Measurements from ENCODE around the gene INO80. TPM values are rescaled to one million over a fixed set of nuclear protein-coding genes. Genes with fewer than 3 reads are reported as not detected.

Gene INO80
- total RNA-seq, 2 experiments from 2014 or later: 23.8 to 28.1 TPM

GRCh38 chr15:40992241-40992741 lies 123.8 kb downstream of the INO80 start:
- DNase-seq (no peak), ATAC-seq (no peak)
- ChIA-PET POLR2A (interaction anchor here (0.8 to 1.1 kb wide), 3 partner anchors 9 to 134 kb away, joined by 3 to 4 read pairs (median 4); no protein-coding TSS in a partner anchor), CTCF (interaction anchor here (0.9 to 1.7 kb wide), 4 partner anchors 9 to 98 kb away, joined by 3 to 4 read pairs (median 3); partner anchors contain the start of gene VPS18)
- H3K27me3 Mint-ChIP-seq (ENCODE audit: low read depth): no peaks in the 10 kb centered on the region
- H3K9me3 Mint-ChIP-seq (ENCODE audit: insufficient read depth): no peaks in the 10 kb centered on the region
- H3K4me3 Mint-ChIP-seq: no peak overlapping the region
- peaks cover 10% of the 10 kb centered on the region for H3K4me1 Mint-ChIP-seq (ENCODE audit: low read depth)
- no peak overlapping the region for H3K27ac Mint-ChIP-seq
- H3K36me3 Mint-ChIP-seq (ENCODE audit: low read depth): peaks cover 39% of the 10 kb centered on the region

- Mint-ChIP-seq H3K4me3 (no peak overlapping the region), H3K36me3 (ENCODE audit: low read depth) (peaks cover 40% of the 10 kb centered on the region), H3K4me1 (ENCODE audit: low read depth) (peaks cover 10% of the 10 kb centered on the region), H3K27me3 (ENCODE audit: low read depth) (no peaks in the 10 kb centered on the region), H3K9me3 (ENCODE audit: insufficient read depth) (no peaks in the 10 kb centered on the region), H3K27ac (peak overlapping the region; percentile 36)
- ATAC-seq (no peak), DNase-seq (no peak)
- CTCF ChIA-PET: interaction anchor here (0.9 to 1.3 kb wide), 4 partner anchors 8 to 83 kb away, joined by 3 to 4 read pairs (median 3); no protein-coding TSS in a partner anchor
- POLR2A ChIA-PET: interaction anchor here (1.1 kb wide), 1 partner anchor 8 kb away, joined by 3 read pairs; no protein-coding TSS in a partner anchor
Observed at GRCh38 chr15:40991355-40991754, 124.7 kb downstream of the INO80 start.

- H3K4me1 Mint-ChIP-seq (ENCODE audit: low read depth): peaks cover 8% of the 10 kb centered on the region
- no peak overlapping the region for H3K27ac Mint-ChIP-seq
- DNase-seq (no peak), ATAC-seq (no peak)
- POLR2A ChIA-PET: no interaction called here
- CTCF ChIA-PET: interaction anchor here (1.0 to 1.1 kb wide), 2 partner anchors 25 to 60 kb away, joined by 3 to 4 read pairs; no protein-coding TSS in a partner anchor
- no peaks in the 10 kb centered on the region for H3K27me3 Mint-ChIP-seq (ENCODE audit: low read depth)
- H3K4me3 Mint-ChIP-seq: no peak overlapping the region
- peaks cover 39% of the 10 kb centered on the region for H3K36me3 Mint-ChIP-seq (ENCODE audit: low read depth)
- no peaks in the 10 kb centered on the region for H3K9me3 Mint-ChIP-seq (ENCODE audit: insufficient read depth)
Observed at GRCh38 chr15:40990789-40991188, 125.3 kb downstream of the INO80 start.

- no peak for DNase-seq
- no peak for ATAC-seq
- Mint-ChIP-seq H3K9me3 (ENCODE audit: insufficient read depth) (no peaks in the 10 kb centered on the region), H3K27ac (no peak overlapping the region), H3K4me3 (no peak overlapping the region), H3K36me3 (ENCODE audit: low read depth) (peaks cover 35% of the 10 kb centered on the region), H3K27me3 (ENCODE audit: low read depth) (no peaks in the 10 kb centered on the region), H3K4me1 (ENCODE audit: low read depth) (peaks cover under 1% of the 10 kb centered on the region)
- POLR2A ChIA-PET: no interaction called here
- CTCF ChIA-PET: interaction anchor here (1.0 to 1.1 kb wide), 2 partner anchors 25 to 60 kb away, joined by 3 to 4 read pairs; no protein-coding TSS in a partner anchor
Observed at GRCh38 chr15:40990080-40990479, 126.0 kb downstream of the INO80 start.

- H3K36me3 Mint-ChIP-seq (ENCODE audit: low read depth): peaks cover 47% of the 10 kb centered on the region
- H3K9me3 Mint-ChIP-seq (ENCODE audit: insufficient read depth): no peaks in the 10 kb centered on the region
- ChIA-PET POLR2A (no interaction called here), CTCF (no interaction called here)
- H3K4me1 Mint-ChIP-seq (ENCODE audit: low read depth): no peaks in the 10 kb centered on the region
- no peaks in the 10 kb centered on the region for H3K27me3 Mint-ChIP-seq (ENCODE audit: low read depth)
- no peak overlapping the region for H3K4me3 Mint-ChIP-seq
- ATAC-seq (no peak), DNase-seq (no peak)
- no peak overlapping the region for H3K27ac Mint-ChIP-seq
Observed at GRCh38 chr15:40988156-40988555, 127.9 kb downstream of the INO80 start.

- Mint-ChIP-seq H3K27ac (no peak overlapping the region), H3K36me3 (ENCODE audit: low read depth) (peaks cover 55% of the 10 kb centered on the region), H3K4me1 (ENCODE audit: low read depth) (no peaks in the 10 kb centered on the region), H3K4me3 (no peak overlapping the region), H3K9me3 (ENCODE audit: insufficient read depth) (no peaks in the 10 kb centered on the region), H3K27me3 (ENCODE audit: low read depth) (no peaks in the 10 kb centered on the region)
- CTCF ChIA-PET: interaction anchor here (1.1 kb wide), 1 partner anchor 32 kb away, joined by 3 read pairs; no protein-coding TSS in a partner anchor
- POLR2A ChIA-PET: interaction anchor here (0.7 kb wide), 1 partner anchor 45 kb away, joined by 3 read pairs; no protein-coding TSS in a partner anchor
- no peak for DNase-seq
- no peak for ATAC-seq
Observed at GRCh38 chr15:40986820-40987219, 129.3 kb downstream of the INO80 start.

GRCh38 chr15:40985541-40986330 lies 130.3 kb downstream of the INO80 start:
- DNase-seq (no peak), ATAC-seq (no peak)
- CTCF ChIA-PET: no interaction called here
- no peaks in the 10 kb centered on the region for H3K4me1 Mint-ChIP-seq (ENCODE audit: low read depth)
- no peak overlapping the region for H3K27ac Mint-ChIP-seq
- peaks cover 57% of the 10 kb centered on the region for H3K36me3 Mint-ChIP-seq (ENCODE audit: low read depth)
- no peak overlapping the region for H3K4me3 Mint-ChIP-seq
- POLR2A ChIA-PET: no interaction called here
- no peaks in the 10 kb centered on the region for H3K27me3 Mint-ChIP-seq (ENCODE audit: low read depth)
- no peaks in the 10 kb centered on the region for H3K9me3 Mint-ChIP-seq (ENCODE audit: insufficient read depth)

- peaks cover 58% of the 10 kb centered on the region for H3K36me3 Mint-ChIP-seq (ENCODE audit: low read depth)
- ChIA-PET CTCF (no interaction called here), POLR2A (no interaction called here)
- ATAC-seq (no peak), DNase-seq (no peak)
- H3K9me3 Mint-ChIP-seq (ENCODE audit: insufficient read depth): no peaks in the 10 kb centered on the region
- H3K27me3 Mint-ChIP-seq (ENCODE audit: low read depth): no peaks in the 10 kb centered on the region
- no peak overlapping the region for H3K27ac Mint-ChIP-seq
- H3K4me1 Mint-ChIP-seq (ENCODE audit: low read depth): no peaks in the 10 kb centered on the region
- no peak overlapping the region for H3K4me3 Mint-ChIP-seq
Observed at GRCh38 chr15:40984964-40985363, 131.1 kb downstream of the INO80 start.

GRCh38 chr15:40984406-40984805 lies 131.7 kb downstream of the INO80 start:
- DNase-seq: no peak
- H3K36me3 Mint-ChIP-seq (ENCODE audit: low read depth): peaks cover 59% of the 10 kb centered on the region
- POLR2A ChIA-PET: no interaction called here
- H3K9me3 Mint-ChIP-seq (ENCODE audit: insufficient read depth): no peaks in the 10 kb centered on the region
- no peak overlapping the region for H3K4me3 Mint-ChIP-seq
- no peak overlapping the region for H3K27ac Mint-ChIP-seq
- no peak for ATAC-seq
- no peaks in the 10 kb centered on the region for H3K4me1 Mint-ChIP-seq (ENCODE audit: low read depth)
- CTCF ChIA-PET: interaction anchor here (2.0 kb wide), 1 partner anchor 43 kb away, joined by 7 read pairs; no protein-coding TSS in a partner anchor
- no peaks in the 10 kb centered on the region for H3K27me3 Mint-ChIP-seq (ENCODE audit: low read depth)

GRCh38 chr15:40982855-40983254 lies 133.2 kb downstream of the INO80 start:
- ChIA-PET POLR2A (interaction anchor here (0.9 kb wide), 1 partner anchor 9 kb away, joined by 3 read pairs; no protein-coding TSS in a partner anchor), CTCF (interaction anchor here (0.7 to 2.0 kb wide), 3 partner anchors 9 to 41 kb away, joined by 3 to 7 read pairs (median 3); no protein-coding TSS in a partner anchor)
- DNase-seq (no peak), ATAC-seq (no peak)
- H3K9me3 Mint-ChIP-seq (ENCODE audit: insufficient read depth): no peaks in the 10 kb centered on the region
- peaks cover 64% of the 10 kb centered on the region for H3K36me3 Mint-ChIP-seq (ENCODE audit: low read depth)
- H3K4me1 Mint-ChIP-seq (ENCODE audit: low read depth): no peaks in the 10 kb centered on the region
- H3K4me3 Mint-ChIP-seq: no peak overlapping the region
- H3K27ac Mint-ChIP-seq: no peak overlapping the region
- no peaks in the 10 kb centered on the region for H3K27me3 Mint-ChIP-seq (ENCODE audit: low read depth)

GRCh38 chr15:40981186-40981585 lies 134.9 kb downstream of the INO80 start:
- DNase-seq (no peak), ATAC-seq (no peak)
- Mint-ChIP-seq H3K9me3 (ENCODE audit: insufficient read depth) (no peaks in the 10 kb centered on the region), H3K27ac (no peak overlapping the region), H3K27me3 (ENCODE audit: low read depth) (no peaks in the 10 kb centered on the region), H3K36me3 (ENCODE audit: low read depth) (peaks cover 60% of the 10 kb centered on the region), H3K4me1 (ENCODE audit: low read depth) (no peaks in the 10 kb centered on the region), H3K4me3 (no peak overlapping the region)
- CTCF ChIA-PET: interaction anchor here (1.1 kb wide), 1 partner anchor 75 kb away, joined by 5 read pairs; no protein-coding TSS in a partner anchor
- POLR2A ChIA-PET: no interaction called here

GRCh38 chr15:40978562-40978961 lies 137.5 kb downstream of the INO80 start:
- Mint-ChIP-seq H3K27ac (no peak overlapping the region), H3K36me3 (ENCODE audit: low read depth) (peaks cover 51% of the 10 kb centered on the region), H3K4me3 (no peak overlapping the region), H3K4me1 (ENCODE audit: low read depth) (no peaks in the 10 kb centered on the region), H3K9me3 (ENCODE audit: insufficient read depth) (no peaks in the 10 kb centered on the region), H3K27me3 (ENCODE audit: low read depth) (no peaks in the 10 kb centered on the region)
- ChIA-PET CTCF (no interaction called here), POLR2A (no interaction called here)
- ATAC-seq (no peak), DNase-seq (no peak)
